MCF 10A (cell line): Measurements from ENCODE around the gene SGCD. TPM values are rescaled to one million over a fixed set of nuclear protein-coding genes. Genes with fewer than 3 reads are reported as not detected.
A peak's percentile ranks its signal among the peaks of the same experiment; 100 is the strongest.

Experiments
- BruUV-seq: library from RNA; stranded (reverse); fragments of 400-500 nt; replicated peaks from 2 replicates; lab custom pipeline; 2021; lab: Mats Ljungman, UMichigan
- CTCF ChIA-PET: fragments of 300-600 bp; sonication (Branson Sonifier 250); formaldehyde crosslinking; extraction: SDS; loops from one replicate; lab custom pipeline; 2021; ENCODE audit warnings: antibody characterized with exemption, inconsistent platforms; lab: Yijun Ruan, JAX
- POLR2A ChIA-PET: fragments of 300-600, 350-650 bp; sonication (Branson Sonifier 250); formaldehyde crosslinking; extraction: SDS; loops from one replicate; lab custom pipeline; 2020; ENCODE audit warnings: antibody characterized with exemption, inconsistent platforms; lab: Yijun Ruan, JAX
- DNase-seq: peaks from one replicate; pipeline ENCODE4 v3.0.0-alpha.2; 2018; ENCODE audit not compliant: unreplicated experiment
- H3K27ac Mint-ChIP-seq: one replicate; pipeline ENCODE4 v1.8.0; 2022; ENCODE audit warnings: mild to moderate bottlenecking, low read depth, mixed read lengths; ENCODE audit not compliant: unreplicated experiment
- H3K27me3 Mint-ChIP-seq: one replicate; pipeline ENCODE4 v1.8.0; 2022; ENCODE audit warnings: mixed read lengths; ENCODE audit not compliant: insufficient read depth, unreplicated experiment
- H3K36me3 Mint-ChIP-seq: one replicate; pipeline ENCODE4 v1.8.0; 2022; ENCODE audit warnings: mild to moderate bottlenecking, moderate library complexity, mixed read lengths; ENCODE audit not compliant: insufficient read depth, unreplicated experiment
- H3K4me1 Mint-ChIP-seq: one replicate; pipeline ENCODE4 v1.8.0; 2022; ENCODE audit warnings: mixed read lengths; ENCODE audit not compliant: insufficient read depth, unreplicated experiment
- H3K4me3 Mint-ChIP-seq: one replicate; pipeline ENCODE4 v1.8.0; 2022; ENCODE audit warnings: mild to moderate bottlenecking, moderate library complexity, mixed read lengths; ENCODE audit not compliant: unreplicated experiment
- H3K9me3 Mint-ChIP-seq: one replicate; pipeline ENCODE4 v1.8.0; 2022; ENCODE audit warnings: mixed read lengths; ENCODE audit not compliant: unreplicated experiment
- intact Hi-C: fragments of 100-400 bp; cut with micrococcal nuclease; formaldehyde crosslinking; loops from 2 replicates; pipeline ENCODE4 v1.14.1; 2022
- total RNA-seq: library from RNA; stranded (reverse); gene quantifications from 2 replicates; pipeline ENCODE4 v1.2.3, GENCODE V29; 2022
- TF ChIP-seq, protein P1 (sequence below): fragments of 200-600 bp; IDR thresholded peaks from one replicate; pipeline ENCODE4 v1.8.0; 2022; ENCODE audit warnings: antibody characterized with exemption, mild to moderate bottlenecking; ENCODE audit not compliant: unreplicated experiment

SGCD gene
- total RNA-seq, 1 experiment from 2014 or later, result 0.14 TPM

DNA sequence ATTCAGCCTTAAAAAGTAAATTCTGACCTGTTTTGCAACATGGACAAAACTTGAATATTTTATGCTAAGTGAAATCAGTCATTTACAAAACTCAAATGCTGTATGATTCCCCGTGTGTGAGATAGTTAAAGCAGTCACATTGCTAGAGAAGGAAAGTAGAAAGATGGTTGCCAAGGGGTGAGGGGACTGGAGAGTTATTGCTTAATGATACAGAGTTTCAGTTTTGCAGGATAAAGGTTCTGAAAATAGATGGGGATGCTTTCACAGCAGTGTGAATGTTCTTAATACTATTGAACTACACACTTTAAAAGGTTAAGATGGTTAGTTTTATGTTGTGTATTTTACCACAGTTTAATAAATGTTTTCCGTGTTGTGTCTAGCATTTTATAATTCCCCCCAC lies 51.2 kb downstream of the SGCD start:
- DNase-seq, result no peak
- Mint-ChIP-seq H3K27me3 (no peaks in the 10 kb centered on the region), H3K4me1 (peaks cover 19% of the 10 kb centered on the region), H3K36me3 (no peaks in the 10 kb centered on the region), H3K4me3 (no peak overlapping the region), H3K9me3 (no peaks in the 10 kb centered on the region), H3K27ac (no peak overlapping the region)
- no TSS peak for BruUV-seq
- POLR2A ChIA-PET, result interaction anchor here (1.0 to 1.1 kb wide), 2 partner anchors 10 to 125 kb away, joined by 4 to 5 read pairs; no protein-coding TSS in a partner anchor
- CTCF ChIA-PET, result interaction anchor here (0.9 kb wide), 1 partner anchor 21 kb away, joined by 6 read pairs; no protein-coding TSS in a partner anchor
- TF ChIP-seq, protein P1, sequence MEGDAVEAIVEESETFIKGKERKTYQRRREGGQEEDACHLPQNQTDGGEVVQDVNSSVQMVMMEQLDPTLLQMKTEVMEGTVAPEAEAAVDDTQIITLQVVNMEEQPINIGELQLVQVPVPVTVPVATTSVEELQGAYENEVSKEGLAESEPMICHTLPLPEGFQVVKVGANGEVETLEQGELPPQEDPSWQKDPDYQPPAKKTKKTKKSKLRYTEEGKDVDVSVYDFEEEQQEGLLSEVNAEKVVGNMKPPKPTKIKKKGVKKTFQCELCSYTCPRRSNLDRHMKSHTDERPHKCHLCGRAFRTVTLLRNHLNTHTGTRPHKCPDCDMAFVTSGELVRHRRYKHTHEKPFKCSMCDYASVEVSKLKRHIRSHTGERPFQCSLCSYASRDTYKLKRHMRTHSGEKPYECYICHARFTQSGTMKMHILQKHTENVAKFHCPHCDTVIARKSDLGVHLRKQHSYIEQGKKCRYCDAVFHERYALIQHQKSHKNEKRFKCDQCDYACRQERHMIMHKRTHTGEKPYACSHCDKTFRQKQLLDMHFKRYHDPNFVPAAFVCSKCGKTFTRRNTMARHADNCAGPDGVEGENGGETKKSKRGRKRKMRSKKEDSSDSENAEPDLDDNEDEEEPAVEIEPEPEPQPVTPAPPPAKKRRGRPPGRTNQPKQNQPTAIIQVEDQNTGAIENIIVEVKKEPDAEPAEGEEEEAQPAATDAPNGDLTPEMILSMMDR, result no peak
- intact Hi-C loops, result no loop called here

DNA sequence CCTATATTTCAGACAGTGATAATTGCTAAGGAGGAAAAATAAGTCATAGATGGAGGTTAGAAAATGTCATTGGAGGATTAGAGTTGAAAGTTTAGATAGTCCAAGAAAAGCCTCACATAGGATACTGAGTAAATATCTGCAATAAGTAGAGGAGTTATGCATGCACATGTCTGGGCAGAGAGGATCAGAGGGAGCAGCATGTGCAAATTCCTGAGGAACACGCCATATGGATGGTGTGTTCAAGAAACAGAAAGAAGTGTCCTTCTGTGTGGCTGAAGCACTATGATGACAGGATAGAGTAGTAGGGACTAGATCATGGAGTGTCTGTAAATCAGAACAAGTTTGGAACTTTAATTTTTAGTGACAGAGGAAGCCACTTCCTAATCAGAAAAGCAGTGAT lies 52.2 kb downstream of the SGCD start:
- intact Hi-C loops, result no loop called here
- TF ChIP-seq, protein P1, result no peak
- ChIA-PET POLR2A (interaction anchor here (1.0 to 1.1 kb wide), 2 partner anchors 12 to 124 kb away, joined by 4 to 5 read pairs; no protein-coding TSS in a partner anchor), CTCF (interaction anchor here (0.7 to 0.9 kb wide), 2 partner anchors 22 to 1080 kb away, joined by 3 to 6 read pairs; no protein-coding TSS in a partner anchor)
- H3K4me3 Mint-ChIP-seq, result no peak overlapping the region
- H3K36me3 Mint-ChIP-seq, result no peaks in the 10 kb centered on the region
- no peaks in the 10 kb centered on the region for H3K27me3 Mint-ChIP-seq
- H3K4me1 Mint-ChIP-seq, result peaks cover 29% of the 10 kb centered on the region
- no peak for DNase-seq
- BruUV-seq, result no TSS peak
- peak overlapping the region; percentile 21 for H3K27ac Mint-ChIP-seq
- H3K9me3 Mint-ChIP-seq, result no peaks in the 10 kb centered on the region

DNA sequence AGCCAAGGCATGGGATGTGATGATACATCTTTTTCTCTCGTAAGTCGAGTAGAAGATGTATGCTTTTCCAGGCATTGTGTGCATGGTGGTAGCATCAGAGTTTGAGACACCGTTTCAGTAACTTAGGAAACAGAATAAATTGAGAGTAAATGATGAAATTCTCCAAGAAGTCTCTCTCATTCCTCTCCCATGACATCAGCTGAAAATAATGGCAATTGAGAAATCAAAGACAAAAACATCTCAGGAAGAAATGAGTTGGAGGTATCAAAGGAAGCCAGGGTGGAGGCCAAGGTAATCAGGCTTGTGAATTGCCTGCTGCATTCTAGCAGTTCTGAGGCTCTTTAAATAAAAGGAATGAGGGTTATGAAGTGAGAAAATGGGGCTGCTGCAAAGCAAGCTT lies 53.9 kb downstream of the SGCD start:
- Mint-ChIP-seq H3K36me3 (no peaks in the 10 kb centered on the region), H3K27me3 (no peaks in the 10 kb centered on the region), H3K9me3 (no peaks in the 10 kb centered on the region), H3K4me3 (no peak overlapping the region), H3K4me1 (peaks cover 31% of the 10 kb centered on the region), H3K27ac (peak overlapping the region; percentile 21)
- CTCF ChIA-PET, result interaction anchor here (0.8 kb wide), 2 partner anchors 13 to 39 kb away, joined by 3 read pairs; no protein-coding TSS in a partner anchor
- POLR2A ChIA-PET, result interaction anchor here (0.6 to 2.5 kb wide), 6 partner anchors 10 to 30 kb away, joined by 3 to 15 read pairs (median 4); no protein-coding TSS in a partner anchor
- peak; percentile 53 for DNase-seq
- no TSS peak for BruUV-seq
- intact Hi-C loops, result loop anchor here (5.0 kb wide), 1 partner anchor 91 kb away; no protein-coding TSS in a partner anchor
- TF ChIP-seq, protein P1, result no peak

DNA sequence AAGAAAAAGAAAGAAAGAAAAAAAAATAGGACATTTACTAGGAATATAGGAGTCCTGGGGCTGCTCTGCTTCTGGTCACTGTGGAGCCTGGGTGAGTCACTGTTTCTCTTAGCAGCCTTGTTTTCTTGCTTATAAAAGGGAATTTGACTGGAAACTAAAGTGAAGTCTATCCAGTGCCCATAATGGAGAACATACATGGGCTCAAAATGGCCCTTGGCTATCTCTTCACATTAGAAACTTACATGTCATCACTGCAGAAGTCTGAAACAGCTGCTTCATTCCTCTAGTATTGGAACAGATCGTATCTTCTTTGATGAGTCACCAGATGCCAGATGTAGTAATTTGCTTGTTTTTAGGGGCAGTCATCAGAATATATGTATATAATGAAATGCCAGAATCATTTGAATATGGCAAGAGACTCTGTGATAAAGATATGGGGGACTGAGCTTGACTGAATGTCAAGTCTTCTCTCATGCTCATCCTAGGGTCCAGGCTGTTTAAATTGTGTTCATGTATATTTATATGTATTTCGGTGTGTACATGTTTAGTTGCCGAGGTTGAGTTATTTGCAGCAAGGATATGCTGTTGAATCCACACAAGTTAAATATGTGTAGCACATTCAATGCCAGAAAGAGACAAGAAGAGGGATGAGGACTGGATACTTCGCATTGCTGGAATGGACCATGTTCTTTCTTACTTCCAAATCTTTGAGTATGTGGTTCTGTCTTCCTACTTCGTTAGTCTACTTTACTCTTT lies 56.7 kb downstream of the SGCD start:
- BruUV-seq, result no TSS peak
- peak; percentile 55 for DNase-seq
- intact Hi-C loops, result loop anchor here (5.0 kb wide), 1 partner anchor 89 kb away; no protein-coding TSS in a partner anchor

More for the DNA sequence above, 56.7 kb downstream of the SGCD start:
- ChIA-PET POLR2A (no interaction called here), CTCF (interaction anchor here (0.6 to 2.1 kb wide), 7 partner anchors 9 to 211 kb away, joined by 3 to 6 read pairs (median 3); no protein-coding TSS in a partner anchor)
- Mint-ChIP-seq H3K4me1 (peaks cover 31% of the 10 kb centered on the region), H3K27ac (peak overlapping the region; percentile 26), H3K9me3 (no peaks in the 10 kb centered on the region), H3K4me3 (no peak overlapping the region), H3K36me3 (no peaks in the 10 kb centered on the region), H3K27me3 (no peaks in the 10 kb centered on the region)
- TF ChIP-seq, protein P1, result no peak
